Sciatic nerve (tissue), 2 donors: Measurements from ENCODE around the gene YWHAB. TPM values are rescaled to one million over a fixed set of nuclear protein-coding genes. Genes with fewer than 3 reads are reported as not detected.
"Not testable (repeated sequence)": the region's sequence is repeated elsewhere in the genome, so short reads cannot be mapped to it uniquely, and the experiment has no call there.

Experiments
- ATAC-seq: fragments of 200-7000 bp; cut with Tn5 transposase; one replicate; pipeline ENCODE4 v1.9.1; 2020; ENCODE audit warnings: mild to moderate bottlenecking, moderate library complexity
- DNase-seq: peaks from one replicate; pipeline ENCODE4 v3.0.0-alpha.2; 2020; ENCODE audit warnings: low spot score
- intact Hi-C: fragments of 100-400 bp; cut with DNase I; formaldehyde crosslinking; loops from one replicate; pipeline ENCODE4 v1.14.2; 2022
- total RNA-seq: library from RNA; stranded (reverse); fragmentation: NEBNext Ultra II Directional; extraction: Animal tissue kit (Norgen Biotek cat#: 25700); gene quantifications from one replicate; pipeline ENCODE4 v1.2.1, GENCODE V29; 2021
- donor health status: DM: no; HTN: no; CAD: no.
- donor health status: DM: no; HTN: no; CAD: no.

The YWHAB gene
- total RNA-seq, 1 donor from 2014 or later = 126 TPM

DNA sequence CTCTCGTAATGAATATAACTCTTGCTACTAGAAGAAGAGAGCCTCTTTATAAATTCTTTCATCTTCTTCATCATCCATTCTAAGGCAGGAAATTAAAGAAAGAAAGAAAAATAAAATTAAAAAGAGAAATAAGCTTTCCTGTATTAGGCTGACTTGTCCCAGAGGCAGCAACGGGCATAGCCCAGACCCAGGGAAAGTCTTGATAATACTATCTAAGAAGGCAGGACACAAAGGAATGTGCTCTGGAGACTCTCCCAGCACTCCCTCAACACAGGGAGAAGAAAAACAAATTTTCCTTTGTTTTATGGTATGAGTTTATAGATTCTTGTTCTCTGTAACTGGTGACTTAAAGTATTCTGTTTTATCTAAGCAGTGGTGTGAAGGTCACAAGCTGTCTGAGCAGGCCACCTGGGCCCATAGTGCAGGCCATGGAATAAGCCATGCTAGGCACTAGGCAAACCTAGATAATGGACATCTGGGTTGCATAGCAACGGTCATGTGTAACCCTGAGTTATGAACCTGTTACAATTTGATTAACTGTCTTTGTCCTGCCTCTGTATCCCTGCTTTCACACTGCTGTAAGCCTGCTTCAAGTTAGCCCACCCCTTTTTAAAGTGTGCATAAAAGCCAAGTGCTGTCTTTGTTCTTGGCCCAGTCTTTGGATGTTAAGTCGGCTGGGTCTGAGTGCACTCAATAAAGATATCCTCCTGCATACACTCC, 22.0 kb upstream of the YWHAB start:
- intact Hi-C loops, DNase-seq, ATAC-seq: not testable (repeated sequence)

DNA sequence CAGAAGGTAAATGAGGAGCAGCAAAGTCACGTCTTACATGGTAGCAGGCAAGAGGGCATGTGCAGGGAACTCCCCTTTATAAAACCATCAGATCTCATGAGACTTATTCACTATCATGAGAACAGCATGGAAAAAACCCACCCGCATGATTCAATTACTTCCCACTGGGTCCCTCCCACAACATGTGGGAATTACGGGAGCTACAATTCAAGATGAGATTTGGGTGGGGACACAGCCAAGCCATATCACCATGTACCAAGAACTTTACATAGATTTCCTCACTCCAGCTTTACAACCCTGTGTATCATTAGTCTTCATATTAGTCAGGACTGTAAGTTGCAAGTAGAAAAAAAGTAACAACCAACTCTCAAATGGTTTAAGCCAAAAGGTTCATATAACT, 21.0 kb upstream of the YWHAB start:
- ATAC-seq, intact Hi-C loops, DNase-seq: not testable (repeated sequence)

DNA sequence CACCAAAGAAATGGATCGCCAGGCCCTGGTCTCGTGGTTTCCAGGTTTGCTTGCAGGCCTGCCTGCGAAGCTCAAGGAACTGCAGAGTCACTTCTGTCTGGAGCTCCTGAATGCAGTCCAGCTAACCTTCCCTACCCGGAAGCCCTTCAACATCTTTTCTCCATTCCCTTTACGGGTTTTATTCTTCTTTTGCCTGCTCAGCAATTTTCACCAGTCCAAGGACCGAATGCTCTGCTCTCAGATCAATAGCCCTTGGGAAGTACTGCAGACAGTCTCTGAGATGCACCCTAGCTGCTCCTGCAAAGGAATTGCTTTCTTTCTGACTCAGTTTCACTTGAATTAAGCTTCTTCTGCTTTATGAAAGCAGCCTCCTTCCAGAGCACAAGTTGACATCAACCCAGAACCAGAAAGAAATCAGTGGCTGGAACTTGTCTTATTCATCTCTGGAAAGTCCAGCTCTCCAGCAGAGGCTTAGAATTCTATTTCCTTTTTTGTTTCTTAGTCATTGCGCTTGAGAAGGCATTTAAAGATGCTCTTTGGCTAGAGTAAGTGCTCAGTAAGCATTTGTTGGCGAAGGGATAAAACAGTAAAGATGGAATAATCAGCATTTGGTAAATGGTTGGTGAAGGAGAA, 18.7 kb upstream of the YWHAB start:
- intact Hi-C loops = loop anchor here (5.0 kb wide), 2 partner anchors 120 to 185 kb away; partner anchors contain the start of gene KCNK15
- DNase-seq = no peak
- no peak for ATAC-seq

DNA sequence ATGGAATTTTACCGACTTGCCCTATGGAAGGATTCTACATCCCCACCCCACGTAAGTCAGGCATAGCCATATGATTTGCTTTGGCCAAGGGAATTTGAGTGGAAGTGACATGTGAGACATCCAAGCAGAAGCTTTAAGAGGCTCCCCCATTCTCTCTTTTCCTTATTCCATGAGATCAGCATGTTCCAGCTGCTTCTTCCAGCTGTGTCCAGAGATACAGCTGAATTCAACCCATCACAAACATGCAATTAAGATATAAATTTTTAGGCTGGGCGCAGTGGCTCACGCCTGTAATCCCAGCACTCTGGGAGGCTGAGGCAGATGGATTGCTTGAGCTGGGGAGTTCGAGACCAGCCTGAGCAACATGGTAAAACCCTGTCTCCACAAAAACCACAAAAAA, 16.0 kb upstream of the YWHAB start:
- DNase-seq (no peak), ATAC-seq (no peak)
- intact Hi-C loops = loop anchor here (5.0 kb wide), 2 partner anchors 122 to 187 kb away; partner anchors contain the start of gene KCNK15

DNA sequence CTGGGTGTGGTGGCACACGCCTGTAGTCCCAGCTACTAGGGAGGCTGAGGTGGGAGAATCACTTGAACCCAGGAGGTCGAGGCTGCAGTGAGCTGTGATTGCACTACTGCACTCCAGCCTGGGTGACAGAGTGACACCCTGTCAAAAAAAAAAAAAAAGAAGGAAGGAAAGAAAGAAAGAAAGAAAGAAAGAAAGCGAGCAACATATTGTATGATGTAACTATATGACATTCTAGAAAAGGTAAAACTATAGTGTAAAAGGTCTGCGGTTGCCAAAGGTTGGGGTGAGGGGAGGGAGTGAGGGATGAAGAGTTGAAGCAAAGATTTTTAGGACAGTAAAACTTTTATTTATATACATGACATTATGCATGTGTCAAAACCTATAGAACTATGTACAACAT, 3.1 kb upstream of the YWHAB start:
- intact Hi-C loops, DNase-seq, ATAC-seq: not testable (repeated sequence)

DNA sequence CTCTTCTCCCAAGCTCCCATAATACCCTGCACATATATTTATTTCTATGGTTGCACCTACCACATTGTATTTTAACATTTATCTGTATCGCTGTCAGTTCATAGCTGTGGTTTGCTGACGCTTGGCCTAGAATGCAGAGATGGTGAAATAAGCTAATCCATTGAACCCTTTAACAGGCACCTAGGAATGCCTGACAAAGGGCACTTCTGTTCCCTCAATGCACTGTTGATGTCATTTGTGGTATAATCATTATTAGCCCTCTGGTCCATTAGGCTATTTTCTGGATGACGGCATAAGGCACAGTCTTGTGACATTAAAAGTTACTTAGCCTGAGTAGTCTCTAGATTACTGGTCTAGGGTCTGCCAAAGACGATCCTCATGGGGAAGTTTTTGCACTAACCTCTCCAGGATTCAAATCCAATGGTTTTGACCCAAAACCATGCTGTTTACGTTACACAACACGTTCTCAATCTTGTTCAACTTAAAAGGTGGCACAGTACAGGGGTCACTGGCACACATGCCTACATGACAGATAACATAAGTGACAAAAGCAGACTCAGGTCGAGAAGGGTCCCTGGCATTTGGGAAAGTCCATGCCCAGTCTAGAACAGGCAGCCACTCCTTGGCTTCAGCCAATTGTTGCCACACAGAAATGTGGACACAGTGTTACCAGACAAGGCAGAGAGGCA, 2.1 kb upstream of the YWHAB start:
- ATAC-seq (no peak), DNase-seq (no peak)
- intact Hi-C loops = no loop called here

DNA sequence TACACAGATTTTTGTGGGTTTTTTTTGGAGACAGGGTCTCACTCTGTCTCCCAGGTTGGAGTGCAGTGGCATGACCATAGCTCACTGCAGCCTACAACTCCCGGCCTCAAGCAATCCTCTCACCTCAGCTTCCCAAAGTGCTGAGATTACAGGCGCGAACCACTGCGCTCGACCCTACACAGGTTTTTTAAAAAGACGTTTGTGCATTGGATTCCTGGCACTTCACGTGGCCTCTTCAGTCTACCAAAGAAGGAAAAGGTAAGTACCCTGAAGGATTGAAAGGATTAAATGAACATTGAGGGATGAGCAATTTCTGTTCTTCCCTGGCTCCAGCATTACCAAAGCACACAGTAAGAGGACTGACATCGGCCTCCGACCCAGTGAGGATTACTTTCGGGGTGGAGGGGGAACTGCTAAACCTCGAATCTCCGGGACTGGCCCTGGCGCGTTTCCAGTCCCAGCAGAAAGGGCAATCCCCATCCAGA, 556 bp upstream of the YWHAB start:
- ATAC-seq = peak; percentile 18
- no peak for DNase-seq
- intact Hi-C loops = no loop called here

DNA sequence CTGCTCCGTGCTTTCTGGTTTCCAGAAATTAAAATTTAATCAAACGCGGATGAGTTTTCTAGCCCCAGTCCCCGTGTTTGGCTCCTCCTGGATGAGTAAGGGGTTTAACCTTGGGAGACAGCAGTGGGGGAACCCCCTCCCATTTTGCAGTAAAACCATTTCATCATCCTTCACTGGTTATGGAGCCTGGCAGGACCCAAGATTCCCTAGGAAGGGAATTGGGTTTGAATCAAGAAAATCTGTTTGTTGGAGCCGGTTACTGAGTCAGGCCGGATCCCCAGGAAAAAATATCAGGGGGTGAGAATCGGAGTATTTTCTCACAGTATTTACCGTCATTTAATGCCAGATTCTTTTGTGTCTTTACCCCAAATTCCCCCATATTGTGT, 754 bp downstream of the YWHAB start:
- DNase-seq (no peak), ATAC-seq (no peak)
- intact Hi-C loops = no loop called here

DNA sequence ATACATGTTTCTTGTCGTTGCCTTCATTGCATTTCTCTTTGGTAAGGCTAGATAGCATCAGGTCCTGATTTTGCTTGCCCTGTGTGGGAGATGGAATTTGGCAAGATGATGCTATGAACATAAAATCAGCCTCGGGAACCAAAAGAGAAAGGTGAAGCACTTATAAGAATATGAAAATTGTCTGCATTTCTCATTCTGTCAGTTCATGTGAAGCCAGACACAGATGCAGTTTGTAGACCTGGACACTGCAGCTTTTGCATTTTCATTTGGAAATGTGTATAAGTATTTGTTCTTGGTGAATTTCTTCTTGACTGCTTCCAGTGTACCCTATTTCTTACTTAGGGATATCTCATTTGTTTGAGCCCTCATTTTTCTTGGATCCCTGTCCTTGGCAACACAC, 1.3 kb downstream of the YWHAB start:
- ATAC-seq = no peak
- intact Hi-C loops = no loop called here
- DNase-seq = no peak

DNA sequence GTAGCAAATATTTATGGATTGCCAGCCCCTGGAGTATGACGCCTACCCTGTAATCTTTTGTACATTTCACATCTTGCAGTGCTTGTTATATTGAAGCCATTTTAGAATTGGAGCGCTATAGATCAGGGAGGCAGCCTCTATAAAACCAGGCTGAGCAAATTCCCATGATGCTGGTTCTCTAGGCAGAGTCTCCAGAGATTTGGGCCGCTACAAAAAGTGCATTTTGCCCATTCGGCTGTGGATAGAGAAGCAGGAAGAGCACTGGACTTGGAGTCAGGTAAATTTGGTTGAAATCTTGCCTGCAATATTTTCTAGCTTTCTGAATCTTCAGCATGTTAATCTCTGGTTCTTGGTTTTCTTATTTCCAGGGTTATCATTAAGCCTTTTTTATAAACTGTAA, 2.0 kb downstream of the YWHAB start:
- intact Hi-C loops = no loop called here
- ATAC-seq (no peak), DNase-seq (no peak)

DNA sequence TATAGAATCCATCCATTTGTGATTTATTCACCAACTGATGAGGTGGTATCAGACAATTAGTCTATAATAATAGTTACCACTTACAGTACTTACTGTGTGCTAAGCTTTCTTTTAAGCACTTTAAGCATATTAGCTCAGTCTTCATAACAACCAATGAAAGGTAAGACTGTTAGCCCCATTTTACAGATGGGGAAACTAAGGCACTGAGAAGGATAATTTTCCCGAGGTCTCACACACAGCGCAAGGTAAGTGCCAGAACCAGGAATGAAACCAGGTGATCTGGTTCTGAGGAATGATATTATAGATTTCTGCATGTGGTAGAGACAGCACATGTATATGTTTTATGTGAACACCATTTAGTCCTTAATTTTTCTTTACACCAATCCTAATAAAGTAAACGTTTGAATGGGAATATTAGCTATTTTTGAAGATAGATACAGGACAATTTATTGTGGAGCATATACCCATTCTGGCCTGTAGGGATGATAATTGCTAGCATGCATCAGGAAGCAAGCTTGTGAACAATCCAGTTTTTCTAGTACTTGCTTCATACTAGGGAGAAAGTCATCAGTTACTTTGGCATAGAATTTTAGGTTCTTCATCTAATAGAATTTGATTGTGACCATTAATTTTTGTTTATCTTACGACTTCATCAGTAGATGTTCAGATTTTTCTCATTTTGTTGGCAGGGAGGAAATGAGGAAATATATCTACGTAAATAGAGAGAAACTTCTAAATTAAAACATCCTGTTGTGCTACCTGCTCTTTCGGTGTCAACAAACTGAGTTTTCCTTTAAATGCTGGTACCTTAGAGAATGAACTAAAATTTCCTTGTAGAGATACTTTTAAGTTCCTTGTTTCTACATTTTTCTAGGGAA, 3.0 kb downstream of the YWHAB start:
- intact Hi-C loops = no loop called here
- ATAC-seq (no peak), DNase-seq (no peak)

DNA sequence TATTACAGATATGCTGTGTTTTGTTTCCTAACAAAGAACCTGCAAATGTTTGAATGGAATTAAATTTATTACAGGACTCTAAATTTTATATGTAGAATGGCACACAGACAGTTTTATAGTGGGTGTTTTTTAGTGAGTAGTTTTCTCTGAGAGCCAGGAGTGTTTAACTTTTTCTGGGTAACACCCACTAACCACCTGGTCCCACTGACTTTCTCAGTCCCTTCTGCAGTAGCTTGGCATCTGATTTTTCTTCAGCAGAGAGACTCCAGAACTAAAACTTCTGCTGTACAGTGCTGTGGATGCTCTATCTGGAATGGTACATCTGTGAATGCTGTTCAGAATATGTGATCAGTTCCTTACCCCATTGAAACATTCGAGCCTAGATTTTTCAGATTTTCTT, 6.3 kb downstream of the YWHAB start:
- intact Hi-C loops = no loop called here
- ATAC-seq = no peak
- DNase-seq = no peak

DNA sequence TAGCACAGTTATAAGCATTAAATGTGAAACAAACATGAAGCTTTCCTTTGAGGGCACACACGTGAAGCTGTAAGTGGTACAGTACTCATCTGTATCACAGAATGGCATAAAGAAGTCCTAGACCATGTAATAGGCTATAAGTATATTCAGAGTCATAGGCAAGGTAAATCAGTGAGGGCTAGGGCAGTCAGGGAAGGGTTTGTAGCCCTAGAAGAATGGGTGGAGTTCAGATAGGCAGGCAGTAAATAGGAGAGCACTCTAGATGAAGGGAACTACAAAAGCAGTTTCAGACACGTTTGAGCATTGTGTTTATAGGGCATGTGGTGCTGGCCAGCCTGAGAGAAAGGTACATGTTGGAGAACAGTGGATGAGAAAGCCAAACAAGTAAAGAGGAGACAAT, 9.5 kb downstream of the YWHAB start:
- ATAC-seq (no peak), DNase-seq (no peak)
- intact Hi-C loops = no loop called here

DNA sequence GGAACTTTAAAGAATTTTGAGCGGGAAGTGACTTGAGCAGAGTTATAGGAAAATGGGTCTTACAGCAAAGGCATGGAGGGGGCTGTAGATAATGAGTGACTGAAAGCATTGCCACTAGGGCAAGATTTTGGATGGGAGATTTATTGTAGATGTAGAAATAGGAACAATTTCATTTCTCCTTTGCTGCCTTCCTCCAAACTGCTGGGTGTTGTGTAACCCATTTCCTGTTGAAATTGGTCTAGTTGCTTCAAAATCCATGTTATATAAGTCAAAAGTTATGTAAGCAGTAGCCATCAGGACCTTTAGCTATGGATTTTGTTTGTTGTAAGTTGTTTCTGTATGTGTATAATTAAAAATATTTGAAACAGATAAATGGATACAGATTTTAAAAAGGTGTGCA, 11.1 kb downstream of the YWHAB start:
- DNase-seq (no peak), ATAC-seq (peak; percentile 57)
- intact Hi-C loops = no loop called here

DNA sequence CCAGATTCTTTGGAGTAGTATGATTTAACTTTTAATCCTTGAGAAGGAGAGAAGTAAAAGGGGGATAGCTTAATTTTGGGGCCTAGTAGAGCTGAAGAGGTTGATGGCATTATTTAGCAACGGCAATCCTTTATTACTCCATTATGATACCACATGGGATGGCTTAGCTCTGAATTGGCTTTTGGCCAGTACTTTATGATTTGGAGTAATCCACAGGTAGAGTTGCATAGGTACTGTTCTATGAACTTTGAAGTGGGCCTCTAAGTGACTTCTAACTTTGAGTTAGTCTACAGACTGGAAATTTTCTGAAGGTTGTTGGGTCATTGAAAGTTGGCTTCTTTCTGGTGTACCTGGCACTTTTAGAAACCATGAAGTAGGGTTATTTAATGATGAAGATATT, 11.6 kb downstream of the YWHAB start:
- intact Hi-C loops = no loop called here
- DNase-seq (no peak), ATAC-seq (no peak)

DNA sequence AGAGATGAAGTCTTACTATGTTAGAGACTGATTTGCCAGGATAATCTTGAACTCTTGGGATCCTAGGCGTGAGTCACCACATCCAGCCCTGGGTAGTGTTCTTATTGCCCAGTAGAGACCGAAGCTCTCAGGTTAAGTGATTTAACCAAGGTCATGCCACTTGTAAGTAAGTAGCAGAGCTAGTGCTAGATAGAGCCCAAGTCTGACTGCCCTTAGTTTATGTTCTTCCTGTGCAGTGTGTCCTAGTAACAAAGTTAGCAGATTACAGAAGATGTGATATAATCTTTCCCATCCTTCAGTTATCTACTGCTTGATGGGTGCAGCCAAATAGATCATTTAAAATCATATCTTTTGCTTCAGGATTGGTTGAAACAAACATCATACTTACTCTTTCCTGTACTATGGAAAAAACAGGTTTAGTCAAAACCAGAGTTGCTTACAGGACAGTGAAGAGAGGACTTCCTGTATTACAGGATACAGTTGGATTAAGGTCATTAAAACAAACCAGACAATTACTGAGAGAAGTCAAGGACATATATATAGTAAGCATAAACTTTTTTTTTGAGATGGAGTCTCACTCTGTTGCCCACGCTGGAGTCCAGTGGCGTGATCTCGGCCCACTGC, 14.8 kb downstream of the YWHAB start:
- intact Hi-C loops = no loop called here
- ATAC-seq = no peak

DNA sequence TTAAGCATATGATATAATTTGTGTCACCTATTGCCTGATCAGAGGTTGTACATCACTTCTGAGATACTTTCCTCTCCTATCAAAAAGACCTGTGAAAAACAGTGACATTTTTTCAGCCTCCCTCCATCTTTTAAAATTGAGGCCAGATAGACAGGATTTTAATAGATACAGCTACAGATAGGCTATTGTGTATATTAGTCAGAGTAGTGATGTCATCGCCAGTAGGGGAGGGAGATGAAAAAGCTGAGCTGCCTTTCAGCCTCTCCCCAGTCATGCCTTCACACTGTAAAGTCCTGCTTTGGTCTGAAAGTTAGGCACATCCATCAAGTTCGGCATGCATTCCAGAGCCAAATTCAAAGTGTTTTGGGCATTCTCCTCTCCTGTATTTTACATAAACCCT, 16.5 kb downstream of the YWHAB start:
- no peak for ATAC-seq
- DNase-seq = no peak
- intact Hi-C loops = no loop called here

More for the DNA sequence above, 14.8 kb downstream of the YWHAB start:
- no peak for DNase-seq

DNA sequence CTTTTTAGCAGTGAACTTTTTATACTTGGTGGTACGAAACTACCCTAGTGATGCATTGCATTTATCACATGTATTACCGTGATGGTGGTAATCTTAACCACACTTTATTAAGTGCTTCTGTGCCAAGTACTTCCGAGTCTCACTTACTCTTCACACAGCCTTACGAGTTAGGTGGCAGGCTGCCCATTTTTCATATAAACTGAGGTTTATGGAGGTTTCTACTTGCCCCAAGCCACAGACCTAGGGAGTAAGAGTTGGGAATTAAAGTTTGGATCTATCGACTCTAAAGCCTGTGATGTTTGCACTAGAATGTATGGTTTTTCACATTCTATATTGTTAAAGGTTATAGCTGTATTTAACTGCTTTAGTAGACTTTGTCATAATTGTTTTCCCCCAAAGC, 18.9 kb downstream of the YWHAB start:
- ATAC-seq (no peak), DNase-seq (no peak)
- intact Hi-C loops = no loop called here
